GM23338 (cell line): ENCODE results near the gene C2orf42. TPM values are rescaled to one million over a fixed set of nuclear protein-coding genes. Genes with fewer than 3 reads are reported as not detected.

Experiments used
- ATAC-seq: fragments of 200-7000 bp; cut with Tn5 transposase; 3 replicates; pipeline ENCODE4 v1.9.1; 2020
- DNase-seq: peaks from one replicate; pipeline ENCODE4 v3.0.0-alpha.2; 2015; ENCODE audit warnings: low spot score
- H2AFZ ChIP-seq: fragments of 200-600 bp; sonication (generic); 2 replicates; pipeline ENCODE4 v1.8.0; 2016; ENCODE audit warnings: antibody characterized with exemption, mild to moderate bottlenecking, moderate library complexity
- H3F3A ChIP-seq: fragments of 200-600 bp; sonication (generic); replicated peaks from 2 replicates; pipeline ENCODE4 v1.8.0; 2017; ENCODE audit warnings: antibody characterized with exemption, mixed run types, low read depth
- H3K27ac ChIP-seq: fragments of 200-600 bp; sonication (generic); 2 replicates; pipeline ENCODE4 v1.6.1; 2016; ENCODE audit warnings: low read depth
- H3K27me3 ChIP-seq: fragments of 200-600 bp; sonication (generic); 2 replicates; pipeline ENCODE4 v1.8.0; 2016; ENCODE audit warnings: mild to moderate bottlenecking, mixed run types, moderate library complexity; ENCODE audit not compliant: insufficient read depth
- H3K36me3 ChIP-seq: fragments of 200-600 bp; sonication (generic); 2 replicates; pipeline ENCODE4 v1.8.0; 2016; ENCODE audit warnings: mild to moderate bottlenecking; ENCODE audit not compliant: insufficient read depth
- H3K4me1 ChIP-seq: fragments of 200-600 bp; sonication (generic); 2 replicates; pipeline ENCODE4 v1.8.0; 2016; ENCODE audit warnings: mild to moderate bottlenecking, moderate library complexity; ENCODE audit not compliant: insufficient read depth
- H3K4me2 ChIP-seq: fragments of 200-600 bp; sonication (generic); 2 replicates; pipeline ENCODE4 v1.7.1; 2017; ENCODE audit warnings: mixed run types
- H3K4me3 ChIP-seq: fragments of 200-600 bp; sonication (generic); 2 replicates; pipeline ENCODE4 v1.6.1; 2016; ENCODE audit warnings: mixed run types
- H3K79me2 ChIP-seq: fragments of 200-600 bp; sonication (generic); replicated peaks from 2 replicates; pipeline ENCODE4 v1.8.0; 2017; ENCODE audit warnings: mild to moderate bottlenecking; ENCODE audit not compliant: insufficient read depth
- H3K9me2 ChIP-seq: fragments of 200-600 bp; sonication (generic); 2 replicates; pipeline ENCODE4 v1.8.0; 2017; ENCODE audit not compliant: insufficient read depth
- H4K20me1 ChIP-seq: fragments of 200-600 bp; sonication (generic); replicated peaks from 2 replicates; pipeline ENCODE4 v1.8.0; 2017; ENCODE audit warnings: mild to moderate bottlenecking; ENCODE audit not compliant: insufficient read depth
- H3K27ac Mint-ChIP-seq: 2 replicates; pipeline ENCODE4 v1.8.0; 2020; ENCODE audit warnings: inconsistent platforms, mild to moderate bottlenecking, moderate library complexity, mixed read lengths
- H3K27me3 Mint-ChIP-seq: 3 replicates; pipeline ENCODE4 v1.8.0; 2022; ENCODE audit warnings: low read depth, mild to moderate bottlenecking, moderate library complexity, mixed read lengths, inconsistent platforms; ENCODE audit not compliant: insufficient read depth, poor library complexity
- H3K36me3 Mint-ChIP-seq: 3 replicates; pipeline ENCODE4 v1.8.0; 2021; ENCODE audit warnings: low read depth, mild to moderate bottlenecking, inconsistent platforms, moderate library complexity, mixed read lengths
- H3K4me1 Mint-ChIP-seq: 3 replicates; pipeline ENCODE4 v1.8.0; 2020; ENCODE audit warnings: mild to moderate bottlenecking, inconsistent platforms, mixed read lengths
- H3K4me3 Mint-ChIP-seq: 3 replicates; pipeline ENCODE4 v1.8.0; 2021; ENCODE audit warnings: moderate library complexity, mild to moderate bottlenecking, inconsistent platforms, mixed read lengths
- H3K9me3 Mint-ChIP-seq: 3 replicates; pipeline ENCODE4 v1.8.0; 2020; ENCODE audit warnings: moderate library complexity, mild to moderate bottlenecking, inconsistent platforms, mixed read lengths
- CREB1 ChIP-seq: fragments of 250-450 bp; sonication (Bioruptor Pico); IDR thresholded peaks from 2 replicates; pipeline ENCODE4 v1.5.0; 2020; ENCODE audit warnings: low read depth, mild to moderate bottlenecking, moderate library complexity
- CTCF ChIP-seq, 2 experiments: fragments of 200-600 bp in 1 of 2; sonication (generic) in 1 of 2; conservative IDR thresholded peaks; 2 replicates each; pipeline versions ENCODE4 v1.5.1 to v1.6.1; 2016 to 2017; ENCODE audit warnings: antibody characterized with exemption in 2 of 2, low read depth in 2 of 2, mild to moderate bottlenecking in 2 of 2, moderate library complexity in 1 of 2
- JUNB ChIP-seq: IDR thresholded peaks from one replicate; pipeline ENCODE4 v1.6.1; 2016; ENCODE audit warnings: antibody characterized with exemption; ENCODE audit not compliant: unreplicated experiment
- NANOG ChIP-seq: IDR thresholded peaks from 2 replicates; pipeline ENCODE4 v1.6.1; 2016; ENCODE audit warnings: antibody characterized with exemption, borderline replicate concordance
- POLR2AphosphoS5 ChIP-seq: IDR thresholded peaks from 2 replicates; pipeline ENCODE4 v1.6.1; 2016; ENCODE audit warnings: antibody characterized with exemption, low read depth
- STAT1 ChIP-seq: IDR thresholded peaks from one replicate; pipeline ENCODE4 v1.6.1; 2016; ENCODE audit warnings: antibody characterized with exemption; ENCODE audit not compliant: unreplicated experiment
- ZNF331 ChIP-seq: fragments of 250-450 bp; sonication (Bioruptor Pico); IDR thresholded peaks from 2 replicates; pipeline ENCODE4 v1.5.0; 2020; ENCODE audit warnings: low read depth, mild to moderate bottlenecking, moderate library complexity
- ZNF462 ChIP-seq: fragments of 250-450 bp; sonication (Bioruptor Pico); IDR thresholded peaks from 2 replicates; pipeline ENCODE4 v1.5.0; 2020; ENCODE audit warnings: mild to moderate bottlenecking, moderate library complexity
- polyA plus RNA-seq: library from polyadenylated mRNA; unstranded; fragments of >200 nt; fragmentation: Nextera tagmentation; extraction: Ambion mirVana; gene quantifications from 2 replicates; pipeline ENCODE4 v1.2.1, GENCODE V29; 2016
- total RNA-seq: library from RNA; depleted of rRNA; stranded (reverse); fragments of >200 nt; shearing (Covaris generic); gene quantifications from 2 replicates; pipeline ENCODE4 v1.2.3, GENCODE V29; 2014

The C2orf42 gene
- total and polyA plus RNA-seq, 2 experiments from 2014 or later = 4.3 to 6.9 TPM

- no peak for TF ChIP-seq ZNF462 (CRISPR knock-in tag)
These were observed 11.5 kb upstream of the C2orf42 start (continued) for GRCh38 chr2:70202236-70202806.

- no peak overlapping the region for H3K27ac Mint-ChIP-seq
- Histone ChIP-seq H3F3A (0 out of 2 replicates have a peak, but pooled peaks cover 10% of the 10 kb centered on the region), H3K27ac (no peak overlapping the region), H3K9me2 (no peaks in the 10 kb centered on the region), H2AFZ (no peak overlapping the region), H3K27me3 (no peaks in the 10 kb centered on the region), H3K4me2 (no peak overlapping the region), H3K4me1 (no peaks in the 10 kb centered on the region), H3K4me3 (no peak overlapping the region), H3K79me2 (no peaks in the 10 kb centered on the region), H3K36me3 (no peaks in the 10 kb centered on the region), H4K20me1 (no peaks in the 10 kb centered on the region)
- H3K27me3 Mint-ChIP-seq = peaks cover 13% of the 10 kb centered on the region
- ATAC-seq (no peak), DNase-seq (no peak)
- H3K4me1 Mint-ChIP-seq = no peaks in the 10 kb centered on the region
- H3K9me3 Mint-ChIP-seq = no peaks in the 10 kb centered on the region
- H3K36me3 Mint-ChIP-seq = no peaks in the 10 kb centered on the region
- no peak overlapping the region for H3K4me3 Mint-ChIP-seq
- TF ChIP-seq JUNB (no peak), CREB1 (CRISPR knock-in tag) (no peak), NANOG (no peak), POLR2AphosphoS5 (no peak), ZNF331 (CRISPR knock-in tag) (no peak), STAT1 (no peak), ZNF462 (CRISPR knock-in tag) (no peak), CTCF (conservative IDR thresholded peaks at IDR 0.05; ENCODE audit: low read depth in 2 of 2) (no peak)
These were observed 11.0 kb upstream of the C2orf42 start for GRCh38 chr2:70201831-70202230.
